Measurements from ENCODE around the gene UBE2I.
"Not testable (repeated sequence)": the region's sequence is repeated elsewhere in the genome, so short reads cannot be mapped to it uniquely, and the experiment has no call there.

The UBE2I gene

DNA sequence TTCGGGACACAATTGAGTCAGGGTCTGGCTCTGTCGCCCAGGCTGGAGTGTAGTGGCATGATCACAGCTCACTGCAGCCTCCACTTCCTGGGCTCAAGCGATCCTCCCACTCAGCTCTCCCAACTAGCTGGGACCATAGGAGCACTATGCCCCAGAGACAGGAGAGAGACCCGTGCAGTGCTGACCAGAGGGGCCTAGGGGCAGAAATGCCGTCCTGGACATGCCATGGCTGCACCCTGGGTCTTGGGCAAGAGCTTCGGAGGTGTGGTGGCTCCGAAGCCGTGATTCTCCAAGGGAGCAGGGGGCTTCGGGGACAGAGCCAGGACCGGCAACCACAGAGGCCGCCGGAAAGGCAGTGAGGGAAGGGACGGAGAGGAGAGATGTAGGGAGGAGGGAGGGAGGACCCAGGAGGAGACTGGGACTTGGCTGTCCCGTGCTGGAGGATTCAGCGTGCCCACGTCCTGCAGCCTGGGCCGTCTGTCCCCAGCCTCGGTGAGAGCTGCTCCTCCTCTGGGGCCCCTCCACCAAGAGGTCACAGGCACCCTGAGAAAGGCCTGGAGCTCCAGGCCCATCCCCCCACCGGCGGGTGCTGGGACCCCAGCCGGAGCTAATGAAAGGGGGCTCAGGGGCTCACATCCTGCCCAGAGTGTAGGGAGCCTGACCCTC, 31.7 kb upstream of the UBE2I start:
- no peak for DNase-seq (ENCODE audit: low spot score)

DNA sequence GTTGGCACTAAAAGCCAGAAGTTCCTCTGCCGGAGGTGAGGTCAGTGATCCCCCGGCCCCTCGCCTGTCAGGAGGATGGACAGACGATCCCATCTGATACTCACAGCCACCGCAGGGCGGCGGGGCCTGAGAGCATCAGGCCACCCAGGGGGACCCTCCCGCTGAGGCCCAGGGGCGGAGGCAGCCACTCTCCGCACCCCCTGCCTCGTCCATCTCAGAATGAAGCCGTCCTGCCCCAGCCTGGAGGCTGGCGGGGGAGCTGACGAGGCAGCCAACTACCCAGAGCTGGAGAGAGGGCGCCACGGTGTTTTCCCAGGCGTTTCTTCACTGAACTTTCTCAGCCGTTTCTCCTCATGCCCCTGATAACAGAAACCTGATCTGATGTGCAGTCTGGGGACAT, 31.0 kb upstream of the UBE2I start:
- no peak for DNase-seq (ENCODE audit: low spot score)

DNA sequence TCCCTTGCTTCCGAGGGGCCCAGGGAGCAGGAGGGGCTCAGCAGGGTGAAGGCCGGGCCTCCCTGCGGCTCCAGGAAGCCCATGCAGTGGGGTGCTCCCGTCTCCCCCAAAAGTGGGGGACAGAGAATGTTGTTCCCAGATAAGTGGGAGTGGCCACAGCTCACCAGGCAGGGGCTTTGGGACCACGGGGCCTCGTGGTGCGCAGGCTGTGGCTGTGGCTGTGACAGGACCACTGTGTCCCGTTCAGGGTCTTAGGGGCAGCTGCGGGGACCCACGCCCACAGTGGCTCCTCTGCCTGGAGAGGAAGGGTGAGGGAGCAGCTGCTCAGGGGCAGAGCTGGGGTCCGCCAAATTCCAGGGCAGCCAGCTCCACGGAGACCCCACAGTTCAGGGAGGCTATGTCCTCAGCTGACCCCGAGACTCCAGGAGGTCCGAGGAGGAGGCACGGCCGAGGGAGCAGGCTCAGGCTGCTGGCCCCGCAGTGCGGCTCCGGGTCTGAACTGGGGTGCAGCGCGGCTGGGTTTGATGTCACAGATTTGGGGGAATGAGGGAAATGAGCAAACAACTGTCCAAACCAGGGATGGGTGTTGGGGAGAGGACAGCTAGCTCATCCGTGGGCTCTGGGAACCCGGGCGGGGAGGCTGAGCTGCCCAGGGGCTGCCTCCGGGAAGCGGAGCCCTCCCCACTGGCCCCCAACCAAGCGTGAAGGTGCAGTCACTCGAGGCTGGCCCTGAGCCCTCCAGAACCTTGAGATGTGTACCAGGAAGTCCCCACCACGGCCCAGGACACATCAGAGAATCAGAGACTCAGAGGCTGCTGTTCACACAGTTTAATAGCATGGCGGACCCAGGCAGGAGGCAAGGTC, 30.1 kb upstream of the UBE2I start:
- no peak for DNase-seq (ENCODE audit: low spot score)

DNA sequence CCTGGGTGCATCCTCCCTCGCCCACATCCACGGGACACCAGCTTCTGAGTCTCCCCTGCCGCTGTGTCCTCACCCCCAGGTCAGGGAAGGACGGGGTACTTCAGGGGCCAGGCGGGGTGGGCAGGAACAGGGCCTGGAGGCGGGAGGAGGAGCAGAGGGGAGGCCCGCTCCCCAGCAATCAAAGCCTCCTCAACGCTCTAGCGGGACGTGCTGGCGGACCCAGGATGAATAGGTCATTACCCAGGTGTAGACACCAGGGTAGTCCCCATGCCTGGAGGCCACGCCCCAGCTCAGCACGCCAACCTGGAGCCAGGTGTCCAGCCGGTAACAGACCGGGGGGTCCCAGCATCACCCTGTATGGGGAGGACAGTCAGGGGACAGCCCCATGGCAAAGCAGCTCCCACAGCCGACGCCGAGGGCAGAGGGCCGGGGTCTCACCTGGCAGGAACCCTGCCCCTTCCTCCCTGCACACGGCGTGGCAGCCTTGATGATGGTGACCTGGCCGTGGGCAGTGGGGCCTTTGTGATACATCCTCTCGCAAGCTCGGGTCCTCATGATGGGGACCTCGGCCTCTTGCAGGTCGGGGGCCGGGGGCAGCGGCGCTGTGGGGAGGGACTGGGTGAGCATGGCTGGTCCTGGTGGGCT, 29.4 kb upstream of the UBE2I start:
- DNase-seq (ENCODE audit: low spot score) = no peak

DNA sequence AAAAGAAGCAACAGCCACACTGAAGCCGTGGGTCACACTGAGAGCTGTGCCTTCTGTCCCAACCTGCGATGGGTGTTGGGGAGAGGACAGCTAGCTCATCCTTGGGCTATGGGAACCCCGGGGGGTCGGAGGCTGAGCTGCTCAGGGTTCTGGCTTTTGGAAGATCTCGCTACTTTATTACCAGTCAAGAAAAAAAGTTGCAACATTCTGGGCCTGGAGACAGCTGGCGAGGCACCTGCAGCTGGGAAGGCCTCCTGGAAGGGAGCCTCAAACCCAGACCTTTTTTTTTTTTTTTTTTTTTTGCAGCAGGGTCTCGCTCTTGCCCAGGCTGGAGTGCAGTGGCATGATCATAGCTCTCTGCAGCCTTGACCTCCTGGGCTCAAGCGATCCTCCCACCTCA, 28.7 kb upstream of the UBE2I start:
- no peak for DNase-seq (ENCODE audit: low spot score)

DNA sequence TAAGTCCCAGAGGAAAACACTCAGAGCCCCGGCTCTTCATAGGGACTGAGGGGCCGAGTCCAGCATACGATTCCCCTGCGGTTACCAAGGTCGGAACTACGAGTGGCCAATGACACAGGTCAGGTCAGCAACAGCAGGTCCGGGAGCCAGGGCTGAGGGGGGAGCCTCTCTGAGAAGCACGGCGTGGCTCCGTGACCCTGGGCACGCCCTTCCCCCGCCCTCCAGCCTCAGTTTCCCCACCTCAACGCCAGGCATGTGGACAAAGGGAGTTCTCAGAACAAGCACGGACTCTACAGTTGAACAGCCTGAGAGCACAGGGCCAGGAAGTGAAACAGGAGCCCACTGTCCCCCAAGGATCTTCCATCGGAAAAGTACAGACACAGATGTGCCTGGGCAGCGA, 27.9 kb upstream of the UBE2I start:
- no peak for DNase-seq (ENCODE audit: low spot score)

DNA sequence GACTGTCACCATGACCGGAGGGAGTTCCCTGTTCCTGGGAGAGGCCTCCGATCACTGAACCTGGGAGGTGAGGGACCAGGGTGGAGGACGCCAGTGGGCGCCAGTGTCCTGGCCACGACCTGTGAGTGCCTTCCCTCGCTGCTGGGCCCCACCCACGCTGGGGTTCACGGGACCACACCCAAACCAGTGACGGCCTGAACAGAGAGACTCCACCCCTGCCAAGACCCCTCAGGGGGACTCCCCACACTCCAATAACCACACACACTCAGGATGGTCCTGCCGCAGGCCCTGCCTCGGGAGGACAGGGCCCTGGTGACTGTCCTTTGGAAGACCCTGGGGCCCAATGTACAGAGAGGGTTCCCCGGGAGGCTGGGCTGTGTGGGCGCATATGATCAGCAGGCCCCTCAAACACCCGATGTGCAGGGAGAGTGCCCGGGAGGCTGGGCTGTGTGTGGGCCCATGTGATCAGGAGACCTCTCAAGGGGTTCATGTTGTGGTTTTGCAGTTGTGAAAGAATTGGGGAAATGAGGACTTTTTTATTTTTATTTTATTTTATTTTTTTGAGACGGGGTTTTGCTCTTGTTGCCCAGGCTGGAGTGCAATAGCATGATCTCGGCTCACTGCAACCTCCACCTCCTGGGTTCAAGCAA, 27.0 kb upstream of the UBE2I start:
- DNase-seq (ENCODE audit: low spot score) = no peak

DNA sequence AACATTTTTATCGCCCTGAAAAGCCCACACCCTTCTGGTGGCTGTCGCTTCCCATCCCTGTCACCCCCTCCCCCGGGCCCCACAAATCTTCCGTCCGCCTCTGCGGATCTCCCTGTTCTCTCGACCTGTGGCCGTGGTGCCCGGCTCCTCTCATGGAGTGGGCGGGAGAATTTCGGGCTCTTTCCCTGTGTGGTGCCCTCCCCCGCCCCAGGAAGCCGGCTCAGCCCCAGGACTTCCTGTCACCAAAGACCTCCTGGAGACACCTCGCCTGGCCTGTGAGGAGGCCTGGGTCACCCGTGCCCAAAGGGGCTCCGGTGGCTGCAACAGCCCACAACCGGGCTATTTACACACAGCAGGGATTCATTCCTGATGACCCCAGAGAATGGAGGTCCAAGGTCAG, 26.1 kb upstream of the UBE2I start:
- no peak for DNase-seq (ENCODE audit: low spot score)

DNA sequence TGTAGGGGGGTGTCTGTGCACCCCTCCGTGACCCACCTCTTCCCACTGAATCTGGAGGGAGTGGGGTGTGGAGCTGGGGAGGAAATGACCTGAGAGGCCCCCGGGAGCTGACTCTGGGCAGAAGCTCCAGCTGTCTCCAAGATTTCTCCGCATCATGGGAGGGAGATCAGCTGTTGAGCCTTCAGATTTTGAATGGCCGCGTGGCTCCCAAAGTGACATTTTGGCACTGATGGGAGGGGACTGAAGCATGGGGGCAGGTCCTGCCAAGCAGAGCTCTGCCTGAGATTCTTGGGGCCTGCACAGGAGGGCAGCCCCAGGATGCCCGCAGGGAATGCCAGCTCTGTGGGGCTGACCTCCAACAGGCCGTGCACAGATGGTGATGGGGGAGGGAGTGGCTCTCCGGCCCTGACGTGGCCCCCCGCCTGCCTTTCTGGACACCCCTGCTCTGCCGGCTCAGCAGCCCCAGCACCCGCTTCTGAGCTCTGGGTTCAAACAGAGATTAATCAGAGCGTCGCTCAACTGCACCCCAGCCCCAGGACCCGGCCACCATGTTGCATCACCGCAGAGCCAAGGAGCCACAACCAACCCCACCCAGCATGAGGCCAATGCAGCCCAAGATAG, 25.3 kb upstream of the UBE2I start:
- DNase-seq (ENCODE audit: low spot score) = no peak

DNA sequence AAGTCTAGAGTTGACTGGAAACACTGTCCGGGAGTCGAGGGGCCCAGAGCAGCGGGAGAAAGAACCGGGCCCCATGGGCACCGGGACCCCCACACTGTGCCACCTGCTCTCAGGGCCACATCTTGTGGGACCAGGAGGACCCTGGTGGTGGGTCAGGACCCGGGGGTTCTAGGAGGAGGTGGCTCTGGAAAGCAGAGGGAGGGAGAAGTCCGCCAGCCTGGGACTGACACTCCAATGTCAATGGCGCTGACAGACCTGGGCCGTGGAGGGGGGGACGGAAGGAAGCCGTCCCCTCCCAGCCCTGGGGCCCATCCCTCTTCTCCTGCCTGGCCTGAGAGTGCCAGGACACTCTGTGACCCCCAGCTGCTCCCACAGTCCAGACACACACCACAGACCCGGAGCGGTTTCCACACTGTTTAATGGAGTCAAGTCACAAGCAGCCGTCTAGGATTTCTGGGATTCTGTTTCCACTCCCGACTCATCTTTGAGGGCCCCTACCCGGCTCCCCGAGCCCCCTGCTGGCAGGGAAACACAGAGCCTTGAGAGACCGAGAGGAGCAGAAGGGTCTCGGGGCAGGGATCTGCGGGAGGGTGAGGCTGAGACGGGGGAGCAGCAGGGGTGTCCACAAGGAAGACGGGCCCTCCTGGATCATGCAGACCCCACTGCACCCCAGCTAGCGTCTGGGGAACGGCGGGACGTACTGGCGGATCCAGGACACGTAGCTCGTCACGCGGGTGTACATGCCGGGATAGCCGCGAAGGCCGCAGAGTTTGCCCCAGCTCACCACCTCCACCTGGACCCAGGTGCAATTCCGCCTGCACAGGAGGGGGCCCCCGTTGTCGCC, 23.5 kb upstream of the UBE2I start:
- no peak for DNase-seq (ENCODE audit: low spot score)

DNA sequence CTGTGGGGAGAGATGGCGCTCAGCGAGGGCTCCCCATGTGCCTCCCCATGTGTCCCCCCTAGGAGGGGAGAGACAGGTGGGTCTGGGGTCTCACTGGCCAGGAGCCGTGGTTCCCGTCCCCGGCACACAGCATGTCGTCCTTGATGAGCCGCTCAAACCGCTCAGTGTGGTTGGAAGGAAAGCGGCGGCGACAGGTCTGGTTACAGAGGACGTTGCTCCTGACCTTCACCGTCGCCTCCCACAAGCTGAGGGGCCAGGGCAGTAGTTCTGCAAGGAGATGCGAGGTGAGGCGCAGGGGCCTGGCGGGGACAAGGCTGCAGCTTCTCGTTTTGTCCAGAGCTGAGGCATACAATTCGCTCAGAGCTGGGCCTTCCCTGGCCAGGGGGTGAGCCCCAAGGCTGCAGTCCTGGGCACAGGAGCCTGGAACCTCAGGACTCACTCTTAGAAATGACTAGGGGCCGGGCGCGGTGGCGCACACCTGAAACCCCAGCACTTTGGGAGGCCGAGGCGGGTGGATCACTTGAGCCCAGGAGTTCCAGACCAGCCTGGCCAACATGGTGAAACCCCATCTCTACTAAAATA, 22.8 kb upstream of the UBE2I start:
- DNase-seq (ENCODE audit: low spot score) = no peak

DNA sequence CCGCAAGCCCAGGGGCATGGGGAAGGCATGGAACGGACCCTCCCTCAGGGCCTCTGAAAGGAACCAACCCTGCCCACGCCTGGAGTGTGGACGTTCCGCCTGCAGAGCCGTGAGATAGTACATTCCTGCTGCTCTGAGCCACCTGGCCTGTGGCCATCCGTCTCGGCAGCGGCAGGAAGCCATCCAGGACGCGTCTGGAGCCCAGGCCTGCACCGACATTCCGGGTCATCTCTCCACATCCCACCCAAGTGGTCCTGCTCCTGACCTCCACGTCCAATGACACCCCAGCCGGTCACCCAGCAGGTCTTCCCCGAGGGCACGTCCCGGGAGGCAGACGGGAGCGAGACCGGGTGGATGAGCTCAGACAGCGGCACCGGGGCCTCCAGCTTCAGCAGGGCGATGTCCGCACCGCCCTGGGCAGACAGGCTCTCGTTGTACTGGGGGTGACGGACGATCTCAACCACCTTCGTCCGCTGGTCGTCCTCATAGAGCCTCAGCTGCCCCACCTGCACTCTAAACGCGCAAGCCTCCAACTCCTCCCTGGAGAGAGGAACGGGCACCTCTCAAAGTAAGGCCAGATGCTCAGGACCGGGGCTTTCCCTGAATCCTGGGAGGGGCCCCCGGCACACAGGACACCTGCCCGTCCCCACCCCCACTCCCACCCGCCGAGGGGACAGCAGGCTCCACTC, 21.3 kb upstream of the UBE2I start:
- DNase-seq (ENCODE audit: low spot score) = no peak

DNA sequence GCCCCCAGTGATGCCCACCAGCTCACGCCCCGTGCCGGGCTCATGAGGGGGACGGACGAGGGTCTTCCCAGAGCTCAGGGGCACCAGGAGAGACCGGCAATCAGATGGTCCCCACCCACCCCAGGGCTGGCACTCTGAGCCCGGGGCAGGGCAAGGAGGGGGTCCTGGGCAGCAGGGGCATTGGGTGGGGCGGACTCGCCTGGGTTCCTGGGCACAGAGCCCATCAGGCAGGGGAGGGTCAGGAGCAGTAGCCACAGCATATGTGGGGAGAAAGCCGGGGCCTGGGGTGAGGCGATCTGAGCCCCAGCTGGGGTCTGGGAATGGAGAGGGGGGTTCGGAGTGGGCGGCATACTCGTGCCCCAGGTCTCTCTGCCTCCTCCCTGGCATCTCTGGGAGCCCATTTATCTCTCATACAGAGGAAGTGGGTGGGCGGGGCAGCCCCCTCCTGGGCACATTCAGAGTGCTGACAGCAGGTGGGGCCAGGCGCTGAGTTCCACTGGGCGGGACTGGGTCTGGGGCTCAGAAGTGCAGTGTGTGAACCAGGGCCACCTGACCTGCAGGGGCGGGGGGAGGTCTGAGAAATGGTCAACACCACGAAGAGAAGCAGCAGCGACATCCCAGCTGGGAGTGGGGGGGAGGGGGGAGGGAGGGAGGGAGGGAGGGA, 20.5 kb upstream of the UBE2I start:
- no peak for DNase-seq (ENCODE audit: low spot score)

DNA sequence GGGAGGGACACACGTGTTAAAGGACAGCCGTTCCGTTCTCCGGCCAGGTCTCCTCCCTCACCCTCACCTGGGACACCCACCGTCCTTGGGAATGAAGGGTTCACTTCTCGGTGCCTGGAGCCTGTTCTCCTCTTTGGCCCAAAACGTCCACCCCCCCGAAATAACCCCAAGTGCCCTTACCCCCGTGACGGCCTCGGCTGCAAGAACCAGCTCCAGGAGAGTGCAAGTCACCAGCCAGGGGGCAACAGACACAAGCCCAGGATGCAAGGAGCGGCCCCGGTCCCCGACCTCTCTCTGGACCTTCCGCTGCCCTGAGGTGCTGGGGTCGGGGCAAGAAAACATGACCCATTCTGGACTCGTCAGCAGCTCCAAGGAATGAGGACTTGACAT, 20.0 kb upstream of the UBE2I start:
- DNase-seq (ENCODE audit: low spot score) = no peak

DNA sequence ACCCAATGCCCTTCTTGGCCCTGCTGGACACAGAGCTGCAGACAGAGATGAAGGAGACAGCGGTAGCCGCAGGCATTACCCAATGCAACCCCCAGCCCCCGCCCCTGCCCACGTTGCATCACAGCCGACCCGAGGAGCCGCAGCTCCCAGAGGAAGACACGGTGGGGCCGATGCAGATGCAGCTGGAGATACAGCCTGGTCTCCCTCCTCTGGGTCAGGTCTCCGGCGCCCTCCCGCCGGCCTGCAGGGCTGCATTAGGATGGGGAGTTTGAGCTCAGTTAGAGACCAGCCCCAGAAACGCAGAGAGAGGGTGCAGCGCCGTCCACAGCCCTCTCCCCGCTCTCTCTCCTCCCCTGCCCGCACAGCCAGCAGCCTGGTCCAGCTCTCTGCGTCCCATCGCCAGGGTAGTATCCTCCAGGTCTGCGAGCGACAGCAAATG, 19.4 kb upstream of the UBE2I start:
- no peak for DNase-seq (ENCODE audit: low spot score)

DNA sequence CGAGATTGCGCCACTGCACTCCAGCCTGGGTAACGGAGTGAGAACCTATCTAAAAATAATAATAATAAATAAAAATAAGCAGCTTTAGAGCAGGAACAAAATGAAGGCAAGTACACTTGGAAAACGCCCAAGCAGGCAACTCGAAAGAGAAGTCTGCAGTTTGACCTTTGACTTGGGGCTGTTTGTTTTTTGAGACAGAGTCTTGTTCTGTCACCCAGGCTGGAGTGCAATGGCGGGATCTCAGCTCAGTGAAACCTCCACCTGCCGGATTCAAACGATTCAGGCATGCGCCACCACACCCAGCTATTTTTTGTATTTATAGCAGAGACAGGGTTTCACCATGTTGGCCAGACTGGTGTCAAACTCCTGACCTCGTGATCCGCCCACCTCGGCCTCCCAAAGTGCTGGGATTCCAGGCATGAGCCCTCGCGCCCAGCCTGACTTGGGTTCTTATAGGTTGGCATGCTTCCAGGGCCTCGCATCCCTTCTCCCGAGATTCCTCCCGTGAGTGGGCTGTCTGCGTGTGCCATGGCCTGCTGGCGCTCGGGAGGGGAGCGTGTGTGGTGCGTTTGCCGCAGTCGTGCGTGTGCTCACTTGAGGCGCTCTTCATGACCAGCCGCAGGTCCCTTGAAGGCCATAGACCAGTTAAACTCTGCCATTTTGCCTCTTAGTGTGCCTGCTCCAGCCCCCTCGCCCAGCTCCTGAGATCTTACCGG, 18.4 kb upstream of the UBE2I start:
- DNase-seq (ENCODE audit: low spot score) = no peak

DNA sequence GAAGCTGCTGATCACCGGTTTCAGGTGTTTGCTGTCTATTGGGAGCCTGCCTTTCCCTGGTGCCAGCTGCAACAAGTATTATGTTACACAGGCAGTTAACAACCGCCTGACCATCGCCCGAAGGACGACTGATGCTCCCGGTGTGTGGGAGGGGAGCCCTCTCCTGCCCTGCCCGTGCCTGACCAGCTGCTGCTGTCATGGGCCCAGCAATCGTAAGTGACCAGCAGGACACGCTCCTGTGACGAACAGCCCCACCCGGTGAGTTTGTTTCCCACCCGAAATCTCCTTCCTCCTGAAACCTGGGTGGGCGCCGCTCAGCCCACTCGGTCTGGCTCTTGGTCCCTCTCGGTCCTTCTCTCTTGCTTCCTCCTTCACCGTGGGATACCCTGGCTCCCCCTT, 17.9 kb upstream of the UBE2I start:
- no peak for DNase-seq (ENCODE audit: low spot score)

DNA sequence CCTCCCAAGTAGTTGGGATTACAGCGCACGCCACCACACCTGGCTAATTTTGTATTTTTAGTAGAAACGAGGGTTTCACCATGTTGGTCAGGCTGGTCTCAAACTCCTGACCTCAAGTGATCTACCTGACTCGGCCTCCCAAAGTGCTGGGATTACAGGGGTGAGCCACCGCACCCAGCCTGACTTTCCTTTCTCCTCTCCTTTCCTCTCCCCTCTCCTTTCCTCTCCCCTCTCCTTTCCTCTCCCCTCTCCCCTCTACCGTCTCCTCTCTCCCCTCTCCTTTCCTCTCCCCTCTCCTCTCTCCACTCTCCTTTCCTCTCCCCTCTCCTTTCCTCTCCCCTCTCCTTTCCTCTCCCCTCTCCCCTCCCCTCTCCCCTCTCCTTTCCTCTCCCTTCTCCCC, 17.2 kb upstream of the UBE2I start:
- DNase-seq (ENCODE audit: low spot score) = not testable (repeated sequence)

DNA sequence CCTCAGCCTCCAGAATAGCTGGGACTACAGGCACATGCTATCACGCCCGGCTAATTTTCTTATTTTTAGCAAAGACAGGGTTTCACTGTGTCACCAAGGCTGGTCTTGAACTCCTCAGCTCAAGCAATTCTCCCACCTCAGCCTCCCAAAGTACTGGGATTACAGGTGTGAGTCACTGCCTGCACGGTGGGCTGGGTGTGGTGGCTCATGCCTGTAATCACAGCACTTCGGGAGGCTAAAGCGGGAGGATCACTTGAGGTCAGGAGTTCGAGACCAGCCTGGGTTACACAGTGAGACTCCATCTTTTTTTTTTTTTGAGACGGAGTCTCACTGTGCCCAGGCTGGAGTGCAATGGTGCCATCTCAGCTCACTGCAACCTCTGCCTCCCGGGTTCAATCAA, 16.6 kb upstream of the UBE2I start:
- not testable (repeated sequence) for DNase-seq (ENCODE audit: low spot score)
